HG03064 (cell line): ENCODE results near the gene NIT1.
A peak's percentile ranks its signal among the peaks of the same experiment; 100 is the strongest.

Experiments used
- ATAC-seq: cut with Tn5 transposase; IDR thresholded peaks from one replicate; pipeline ENCODE4 v1.9.1; 2021; ENCODE audit warnings: low read depth; ENCODE audit not compliant: unreplicated experiment

The NIT1 gene

GRCh38 chr1:161083748-161084596, 33.9 kb upstream of the NIT1 start:
- ATAC-seq = no peak

DNA sequence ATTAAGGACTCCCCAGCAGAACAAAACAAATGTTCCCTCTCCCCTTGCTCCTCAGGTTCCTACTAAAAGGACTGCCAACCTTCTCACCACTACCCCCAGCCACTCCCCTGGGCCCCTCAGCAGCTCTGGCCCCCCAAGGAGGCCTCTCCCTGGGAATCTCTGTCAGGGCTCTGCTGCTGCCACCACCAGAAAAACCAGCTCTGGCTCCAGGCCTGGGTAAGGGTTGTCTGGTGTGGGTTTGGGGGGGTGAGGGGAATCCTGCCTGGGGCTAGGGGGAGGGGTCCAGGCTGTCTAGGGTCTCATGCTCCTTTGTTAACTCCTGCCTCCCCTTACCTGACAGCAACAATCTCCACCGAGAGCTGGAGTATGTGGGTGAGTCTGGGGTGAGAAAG, 33.3 kb upstream of the NIT1 start:
- no peak for ATAC-seq

- ATAC-seq = no peak
Measured at GRCh38 chr1:161085165-161085564, 32.7 kb upstream of the NIT1 start.

- ATAC-seq = no peak
Measured at GRCh38 chr1:161086457-161086856, 31.4 kb upstream of the NIT1 start.

- no peak for ATAC-seq
Measured at GRCh38 chr1:161088587-161089110, 29.3 kb upstream of the NIT1 start.

- no peak for ATAC-seq
Measured at GRCh38 chr1:161089251-161089924, 28.5 kb upstream of the NIT1 start, which contains the start of gene NECTIN4. Gene NECTIN4 (minus strand): TSS chr1:161089558. CDS start chr1:161089296, 262 bp downstream.

GRCh38 chr1:161089938-161090337, 28.0 kb upstream of the NIT1 start:
- no peak for ATAC-seq

- no peak for ATAC-seq
Measured at GRCh38 chr1:161090617-161091016, 27.3 kb upstream of the NIT1 start.

- no peak for ATAC-seq
Measured at GRCh38 chr1:161091093-161091492, 26.8 kb upstream of the NIT1 start.

- no peak for ATAC-seq
Measured at GRCh38 chr1:161091796-161092507, 26.0 kb upstream of the NIT1 start.

DNA sequence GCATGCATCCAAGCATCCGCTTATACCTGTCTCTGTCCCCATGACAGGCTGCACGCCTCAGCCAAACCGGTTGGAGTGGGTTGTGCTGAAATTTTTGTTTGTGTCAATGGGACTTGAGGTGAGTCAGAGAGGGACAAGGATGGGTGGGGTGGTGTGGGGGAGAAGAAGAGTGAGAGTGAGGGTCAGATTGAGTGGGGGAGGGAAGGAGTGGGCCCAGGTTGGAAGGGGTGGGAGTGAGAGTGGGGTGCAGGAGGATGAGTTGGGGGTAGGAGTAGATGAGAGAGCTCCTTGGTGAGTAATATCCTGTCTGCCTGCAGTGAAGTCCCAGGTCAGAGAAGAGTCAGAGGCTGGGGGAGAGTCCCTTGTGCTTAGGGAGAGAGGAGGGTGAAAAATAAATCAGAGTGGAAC, 25.3 kb upstream of the NIT1 start:
- ATAC-seq = no peak

GRCh38 chr1:161094481-161094880, 23.4 kb upstream of the NIT1 start:
- no peak for ATAC-seq

DNA sequence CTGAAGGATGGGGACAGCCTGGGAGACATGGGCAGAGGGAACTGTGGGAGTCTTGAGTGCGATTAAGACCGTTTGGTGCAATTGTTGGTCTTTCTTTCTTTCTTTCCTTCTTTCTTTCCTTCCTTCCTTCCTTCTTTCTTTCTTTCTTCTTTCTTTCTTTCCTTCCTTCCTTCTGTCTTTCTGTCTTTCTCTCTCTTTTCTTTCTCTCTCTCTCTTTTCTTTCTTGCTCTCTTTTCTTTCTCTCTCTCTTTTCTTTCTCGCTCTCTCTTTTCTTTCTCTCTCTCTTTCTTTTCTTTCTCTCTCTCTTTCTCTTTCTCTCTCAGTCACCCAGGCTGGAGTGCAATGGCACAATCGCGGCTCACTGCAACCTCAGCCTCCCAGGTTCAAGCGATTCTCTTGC, 22.7 kb upstream of the NIT1 start:
- no peak for ATAC-seq

- ATAC-seq = no peak
Measured at GRCh38 chr1:161096015-161096414, 21.9 kb upstream of the NIT1 start.

DNA sequence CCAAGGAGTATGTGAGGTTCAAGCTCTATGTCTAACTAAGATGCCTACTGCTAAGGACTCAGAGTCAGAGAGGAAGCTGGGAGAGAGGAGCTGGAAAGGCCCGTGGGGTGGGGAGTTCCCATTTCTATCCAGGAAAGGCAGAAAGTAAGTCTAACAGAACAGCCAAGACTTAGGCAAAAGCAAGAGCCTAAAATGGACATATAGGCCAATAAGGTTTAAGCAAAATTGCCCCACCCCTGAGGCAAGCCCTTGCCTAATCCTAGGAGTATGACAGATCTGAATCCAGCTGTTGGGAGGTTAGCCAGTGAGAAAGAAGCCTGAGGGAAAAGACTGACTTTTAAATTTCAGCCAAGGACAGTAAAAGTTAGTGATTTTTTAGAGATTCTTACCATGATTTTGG, 21.4 kb upstream of the NIT1 start:
- ATAC-seq = no peak

GRCh38 chr1:161098210-161099068, 19.5 kb upstream of the NIT1 start, which contains the start of gene KLHDC9:
Gene KLHDC9 (plus strand): TSS chr1:161098361. CDS start chr1:161098536, 175 bp downstream.
- ATAC-seq = peak; percentile 59

- ATAC-seq = no peak
Measured at GRCh38 chr1:161099090-161099802, 18.7 kb upstream of the NIT1 start.

DNA sequence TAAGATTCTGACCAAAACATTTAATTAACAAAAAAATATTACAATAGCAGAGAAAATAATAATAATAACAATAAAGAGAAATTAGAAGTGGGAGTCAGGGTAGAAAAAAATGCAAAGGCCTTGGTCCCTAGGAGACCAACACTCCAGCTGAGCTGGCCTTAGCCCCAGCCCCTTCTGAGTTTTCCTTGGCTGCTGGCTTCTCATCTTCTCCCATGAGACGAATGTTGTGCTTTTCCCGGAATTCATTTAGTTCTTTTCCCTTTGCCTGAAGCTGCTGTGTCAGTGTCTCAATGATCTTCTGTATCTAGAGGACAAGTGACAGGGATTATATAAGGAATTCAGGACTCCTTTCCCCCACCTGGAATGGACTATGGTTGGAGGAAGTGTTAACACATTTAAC, 17.3 kb upstream of the NIT1 start:
- ATAC-seq = no peak

- ATAC-seq = no peak
Measured at GRCh38 chr1:161106431-161106830, 11.5 kb upstream of the NIT1 start.
